Stimulated activated CD4-positive, alpha-beta T cell treated with anti-CD3 and anti-CD28 coated beads, Interleukin-1b, Interleukin-23, amount 100 ng/mL, for 1 hour (primary cell): ENCODE measurements around the gene AKNA.

Experiments
- DNase-seq, 2 donors: peaks; one replicate each; pipeline ENCODE4 v3.0.0-alpha.2; 2020; ENCODE audit warnings: low read depth in 2 of 2

Gene AKNA

DNA sequence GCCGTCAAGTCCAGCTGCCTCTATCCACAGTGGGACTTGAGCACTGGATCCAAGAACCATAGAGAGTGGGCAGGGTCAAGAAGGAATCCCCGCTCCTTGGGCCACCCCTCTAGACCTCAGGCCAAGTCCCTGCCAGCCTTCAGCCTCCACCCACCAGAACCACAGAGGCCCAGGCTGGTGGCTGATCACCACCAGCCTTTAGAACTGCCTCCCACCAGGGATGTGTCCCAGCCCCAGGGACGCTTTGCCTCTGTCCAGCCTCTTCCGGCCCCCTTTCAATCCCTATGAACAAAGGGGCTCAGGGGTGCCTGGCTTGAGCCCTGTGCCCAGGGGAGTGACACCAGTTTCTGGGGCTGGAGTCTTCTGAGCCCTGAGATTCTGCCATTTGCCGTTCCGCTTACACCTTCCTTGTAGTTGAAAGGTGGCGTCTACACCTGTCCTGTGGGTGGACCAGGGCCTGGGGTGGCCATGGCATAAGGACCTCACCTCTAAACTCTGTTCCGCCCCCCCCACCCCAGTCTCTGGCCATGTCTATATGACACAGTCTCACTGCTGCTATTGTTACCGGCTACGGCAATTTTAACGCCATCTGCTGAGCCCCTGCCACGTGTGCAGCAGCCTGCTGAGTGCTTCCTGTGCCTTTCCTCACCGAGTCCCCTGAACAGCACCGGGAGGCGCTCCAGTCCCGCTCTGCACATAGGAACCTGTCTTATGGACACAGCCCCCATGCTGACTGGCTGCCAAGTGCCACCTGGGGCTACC lies 100.6 kb downstream of the AKNA start:
- DNase-seq, result no peak

- DNase-seq, result no peak
These were observed 101.6 kb downstream of the AKNA start for GRCh38 chr9:114286146-114286679.

GRCh38 chr9:114285166-114285867 lies 102.5 kb downstream of the AKNA start:
- DNase-seq, result no peak

DNA sequence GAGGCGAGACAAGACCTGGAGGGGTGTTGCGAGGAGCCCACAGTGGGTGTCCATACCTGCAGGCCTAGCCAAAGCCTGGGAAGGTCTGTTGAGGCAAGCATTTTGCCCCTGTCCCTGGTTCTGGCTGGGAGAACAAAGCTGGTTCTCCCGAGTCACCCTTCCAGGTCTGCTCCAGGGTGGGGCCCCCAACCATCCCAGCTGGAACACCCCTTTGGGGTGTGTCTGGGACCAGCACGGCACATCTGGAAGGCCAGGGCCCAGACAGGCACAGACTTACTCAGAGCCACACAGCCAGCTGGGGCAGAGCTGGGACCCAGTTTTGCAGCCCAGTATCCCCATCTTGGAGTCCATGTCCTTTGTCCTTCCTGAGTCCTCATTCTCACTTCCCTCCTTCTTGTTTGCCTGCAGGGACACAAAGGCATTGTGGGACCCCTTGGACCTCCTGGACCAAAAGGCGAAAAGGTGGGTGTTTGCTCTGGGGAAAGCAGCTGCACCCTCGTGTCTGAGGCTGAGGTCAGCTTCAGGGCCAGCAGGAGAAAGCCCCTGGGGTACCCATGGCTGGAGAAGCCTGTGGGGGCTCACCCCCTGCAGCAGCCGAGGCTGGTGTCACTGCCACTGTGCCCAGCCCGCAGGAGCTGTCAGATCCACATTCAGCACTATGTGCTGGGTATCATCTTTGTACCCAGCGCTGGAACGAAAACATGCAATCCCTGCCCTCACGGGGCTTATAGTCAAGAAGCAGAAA lies 103.3 kb downstream of the AKNA start:
- no peak for DNase-seq
